AG04450 (cell line): ENCODE results near the gene ULBP2. TPM values are rescaled to one million over a fixed set of nuclear protein-coding genes. Genes with fewer than 3 reads are reported as not detected.
"Not testable (repeated sequence)": the region's sequence is repeated elsewhere in the genome, so short reads cannot be mapped to it uniquely, and the experiment has no call there.

Experiments used
- CTCF ChIA-PET: fragments of 300-600, 350-600 bp; formaldehyde crosslinking; extraction: SDS; loops from one replicate; lab custom pipeline; 2022; ENCODE audit warnings: antibody characterized with exemption, inconsistent platforms; lab: Charles Lee
- POLR2A ChIA-PET: fragments of 350-600 bp; formaldehyde crosslinking; extraction: SDS; loops from one replicate; lab custom pipeline; 2021; ENCODE audit warnings: antibody characterized with exemption, inconsistent platforms; lab: Yijun Ruan, JAX
- DNase-seq: peaks from one replicate; pipeline ENCODE4 v3.0.0-alpha.2; 2011; ENCODE audit warnings: low read depth, low spot score
- H3K27ac ChIP-seq: one replicate; pipeline ENCODE4 v1.5.1; 2012; ENCODE audit warnings: low read depth, low read length, control low read depth
- H3K27me3 ChIP-seq: one replicate; pipeline ENCODE4 v1.6.0; 2012; ENCODE audit warnings: low read length; ENCODE audit not compliant: control insufficient read depth, insufficient read depth
- H3K4me3 ChIP-seq: 2 replicates; pipeline ENCODE4 v1.5.1; 2011; ENCODE audit warnings: mild to moderate bottlenecking, low read depth, low read length, control low read depth
- H3K9me3 ChIP-seq: 2 replicates; pipeline ENCODE4 v1.5.1; 2012; ENCODE audit warnings: low read length; ENCODE audit not compliant: control insufficient read depth, insufficient read depth
- CTCF ChIP-seq: IDR thresholded peaks from 2 replicates; pipeline ENCODE4 v1.5.1; 2011; ENCODE audit warnings: low read depth, low read length, control low read depth, inconsistent platforms
- polyA plus RNA-seq: library from polyadenylated mRNA; depleted of rRNA; stranded (reverse); fragments of >200 nt; gene quantifications from 2 replicates; pipeline ENCODE4 v1.2.3, GENCODE V29; 2011

The ULBP2 gene
- polyA plus RNA-seq, 1 experiment: 7.9 TPM

DNA sequence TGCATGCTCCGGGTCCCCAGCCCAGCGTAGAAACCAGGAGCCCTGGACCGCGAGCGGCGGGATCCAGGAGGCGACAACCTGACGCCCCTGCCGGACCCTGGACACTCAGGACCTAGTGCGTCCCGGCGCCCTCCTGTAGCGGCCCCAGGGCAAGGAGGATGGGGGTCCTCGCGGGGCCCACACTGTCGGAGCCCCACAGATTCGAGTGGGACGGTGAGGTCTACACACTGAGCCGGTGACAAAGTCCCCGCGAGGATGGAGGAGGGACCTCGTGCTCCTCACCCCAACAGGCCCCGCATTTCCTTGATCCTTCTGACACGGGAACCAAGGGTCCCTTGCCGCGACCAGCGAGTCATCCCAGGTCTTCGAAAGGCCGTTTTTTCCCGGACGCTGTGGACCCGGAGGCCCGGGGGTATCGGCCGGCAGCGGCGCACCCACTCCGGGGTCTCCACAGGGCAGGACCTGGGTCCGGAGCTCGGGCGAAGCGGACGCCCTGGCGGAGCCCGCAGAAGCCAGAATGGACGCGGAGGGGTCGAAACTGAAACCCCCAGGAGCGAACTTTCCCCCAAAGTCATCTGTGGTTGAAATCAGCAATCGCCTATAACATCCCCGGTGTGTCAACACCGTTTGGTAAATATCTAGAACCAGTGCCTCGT lies 12.6 kb downstream of the ULBP2 start:
- H3K9me3 ChIP-seq, CTCF ChIA-PET, H3K4me3 ChIP-seq, DNase-seq, POLR2A ChIA-PET, H3K27ac ChIP-seq: not testable (repeated sequence)
- peaks cover 55% of the 10 kb centered on the region for H3K27me3 ChIP-seq

DNA sequence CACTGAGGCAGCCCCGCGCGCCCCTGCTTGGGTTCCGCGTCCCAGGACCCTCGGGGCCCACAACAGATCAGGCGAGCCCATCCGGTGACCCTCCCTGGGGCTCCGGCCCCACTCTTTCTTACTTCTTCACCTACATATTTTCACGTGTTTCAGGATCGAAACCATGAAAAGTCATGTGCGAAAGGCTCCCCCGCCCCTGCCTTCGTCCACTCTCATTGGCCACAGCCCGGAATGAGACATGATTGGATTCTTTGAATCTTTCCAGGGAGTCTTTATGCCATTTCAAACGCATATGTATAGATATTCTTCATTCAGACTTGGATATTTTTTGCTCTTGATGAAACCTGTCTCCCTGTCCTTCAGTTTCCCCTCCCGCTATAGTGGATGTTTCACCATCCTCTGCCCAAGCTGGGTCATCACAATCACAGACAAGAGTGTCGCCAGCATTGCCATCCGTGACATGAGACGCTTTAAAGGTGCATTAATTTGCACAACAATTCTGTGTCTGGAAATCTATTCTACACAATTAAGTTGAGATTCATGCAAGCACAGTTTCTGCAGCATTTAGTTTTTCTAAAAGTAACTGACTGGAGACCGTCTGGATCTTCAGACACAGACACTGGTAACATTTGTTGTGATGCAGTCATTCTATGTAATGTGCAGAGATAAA lies 13.3 kb downstream of the ULBP2 start:
- H3K27ac ChIP-seq, DNase-seq, H3K9me3 ChIP-seq, POLR2A ChIA-PET, CTCF ChIA-PET, H3K4me3 ChIP-seq: not testable (repeated sequence)
- H3K27me3 ChIP-seq: peaks cover 55% of the 10 kb centered on the region

- CTCF ChIA-PET: not testable (repeated sequence)
Measured at GRCh38 chr6:149955654-149956317, 14.0 kb downstream of the ULBP2 start.

GRCh38 chr6:149958124-149958523 lies 16.3 kb downstream of the ULBP2 start:
- POLR2A ChIA-PET, H3K27ac ChIP-seq, CTCF ChIA-PET, H3K9me3 ChIP-seq, H3K4me3 ChIP-seq, DNase-seq: not testable (repeated sequence)
- H3K27me3 ChIP-seq: peaks cover 34% of the 10 kb centered on the region

More at GRCh38 chr6:149955654-149956317, 14.0 kb downstream of the ULBP2 start:
- H3K27ac ChIP-seq, H3K4me3 ChIP-seq, DNase-seq, POLR2A ChIA-PET, H3K9me3 ChIP-seq: not testable (repeated sequence)
- peaks cover 56% of the 10 kb centered on the region for H3K27me3 ChIP-seq

- CTCF ChIA-PET: interaction anchor here (1.5 kb wide), 1 partner anchor 57 kb away, joined by 3 read pairs; no protein-coding TSS in a partner anchor
Measured at GRCh38 chr6:149959806-149960205, 18.0 kb downstream of the ULBP2 start.

GRCh38 chr6:149960488-149960887 lies 18.7 kb downstream of the ULBP2 start:
- Histone ChIP-seq H3K27ac (no peak overlapping the region), H3K27me3 (peaks cover 42% of the 10 kb centered on the region), H3K4me3 (no peak overlapping the region), H3K9me3 (no peaks in the 10 kb centered on the region; the same call in 1 of the 2 replicates)
- no peak for DNase-seq
- ChIA-PET POLR2A (no interaction called here), CTCF (interaction anchor here (1.5 kb wide), 1 partner anchor 56 kb away, joined by 3 read pairs; no protein-coding TSS in a partner anchor)
- no peak for TF ChIP-seq CTCF

More at GRCh38 chr6:149959806-149960205, 18.0 kb downstream of the ULBP2 start:
- POLR2A ChIA-PET, H3K4me3 ChIP-seq, H3K27ac ChIP-seq, DNase-seq, H3K9me3 ChIP-seq: not testable (repeated sequence)
- H3K27me3 ChIP-seq: peaks cover 40% of the 10 kb centered on the region

GRCh38 chr6:149961728-149962425 lies 20.1 kb downstream of the ULBP2 start:
- Histone ChIP-seq H3K27ac (no peak overlapping the region), H3K4me3 (no peak overlapping the region), H3K27me3 (peaks cover 36% of the 10 kb centered on the region), H3K9me3 (no peaks in the 10 kb centered on the region; the same call in 1 of the 2 replicates)
- 0 out of 2 replicates have a peak, but pooled peaks have one; percentile 15 for TF ChIP-seq CTCF
- CTCF ChIA-PET: interaction anchor here (0.7 kb wide), 2 partner anchors 10 to 111 kb away, joined by 3 read pairs; no protein-coding TSS in a partner anchor
- POLR2A ChIA-PET: no interaction called here
- no peak for DNase-seq
